ENCODE results near the gene SP3.

SP3 gene

GRCh38 chr2:173966274-173967098 lies 1.3 kb upstream of the SP3 start:
- DNase-seq: no peak

GRCh38 chr2:173964565-173965371 lies 405 bp downstream of the SP3 start:
- DNase-seq: peak; percentile 84 to 86

- DNase-seq: peak; percentile 90 to 93
These were observed 1.2 kb downstream of the SP3 start for GRCh38 chr2:173963817-173964564.

- peak in 1 of 2 donors; percentile 69 for DNase-seq
These were observed 1.8 kb downstream of the SP3 start for GRCh38 chr2:173963323-173963816.

GRCh38 chr2:173962583-173963110 lies 2.5 kb downstream of the SP3 start:
- DNase-seq: no peak

GRCh38 chr2:173962031-173962430 lies 3.1 kb downstream of the SP3 start:
- DNase-seq: no peak

GRCh38 chr2:173961346-173961705 lies 3.8 kb downstream of the SP3 start:
- no peak for DNase-seq

GRCh38 chr2:173959909-173960308 lies 5.3 kb downstream of the SP3 start:
- DNase-seq: no peak

- DNase-seq: no peak
These were observed 5.8 kb downstream of the SP3 start for GRCh38 chr2:173959358-173959884.

GRCh38 chr2:173958198-173958846 lies 6.9 kb downstream of the SP3 start:
- DNase-seq: no peak

- DNase-seq: no peak
These were observed 7.7 kb downstream of the SP3 start for GRCh38 chr2:173957517-173957916.

- no peak for DNase-seq
These were observed 8.7 kb downstream of the SP3 start for GRCh38 chr2:173956454-173956853.

- DNase-seq: no peak
These were observed 9.3 kb downstream of the SP3 start for GRCh38 chr2:173955867-173956266.

- DNase-seq: no peak
These were observed 10.2 kb downstream of the SP3 start for GRCh38 chr2:173955004-173955403.

GRCh38 chr2:173953047-173953424 lies 12.1 kb downstream of the SP3 start:
- no peak for DNase-seq

- DNase-seq: no peak
These were observed 12.7 kb downstream of the SP3 start for GRCh38 chr2:173952267-173953046.

GRCh38 chr2:173948842-173949241 lies 16.3 kb downstream of the SP3 start:
- DNase-seq: no peak

GRCh38 chr2:173948198-173948597 lies 17.0 kb downstream of the SP3 start:
- no peak for DNase-seq

- DNase-seq: no peak
These were observed 18.0 kb downstream of the SP3 start for GRCh38 chr2:173947131-173947530.

GRCh38 chr2:173943738-173944137 lies 21.4 kb downstream of the SP3 start:
- DNase-seq: no peak

- no peak for DNase-seq
These were observed 22.2 kb downstream of the SP3 start for GRCh38 chr2:173942861-173943523.

Data from stimulated activated CD4-positive, alpha-beta T cell treated with anti-CD3 and anti-CD28 coated beads, Interleukin-2, amount 100 ng/mL, for 24 hours (primary cell).